OCI-LY7 (cell line): Measurements from ENCODE around the gene MYBPC2.
A peak's percentile ranks its signal among the peaks of the same experiment; 100 is the strongest.

Experiments
- CTCF ChIP-seq: fragments of 200-600 bp; sonication (generic); conservative IDR thresholded peaks from 2 replicates; pipeline ENCODE4 v1.5.1; 2014; ENCODE audit warnings: mild to moderate bottlenecking, antibody characterized with exemption, low read length, moderate library complexity, mixed read lengths
- EZH2phosphoT487 ChIP-seq: fragments of 200-600 bp; sonication (generic); IDR thresholded peaks from 2 replicates; pipeline ENCODE4 v1.6.1; 2018; ENCODE audit warnings: low read depth, borderline replicate concordance, mild to moderate bottlenecking, mixed run types, antibody characterized with exemption, low read length, moderate library complexity, mixed read lengths

- TF ChIP-seq CTCF (peak; percentile 89), EZH2phosphoT487 (no peak)
These were observed 28.6 kb downstream of the MYBPC2 start for GRCh38 chr19:50461066-50461875.
